ENCODE results near the gene CDC6. TPM values are rescaled to one million over a fixed set of nuclear protein-coding genes. Genes with fewer than 3 reads are reported as not detected.

CDC6 gene
- total and polyA plus RNA-seq, 2 experiments from 2014 or later: 9.8 to 12.4 TPM

- H3K9me3 ChIP-seq (ENCODE audit: low read depth): no peaks in the 10 kb centered on the region
- peak overlapping the region; percentile 95 for H3K27ac ChIP-seq
- H4K20me1 ChIP-seq (ENCODE audit: insufficient read depth): no peaks in the 10 kb centered on the region; the same call in 1 of the 2 replicates
- no peaks in the 10 kb centered on the region for H3K27me3 ChIP-seq (replicated peaks; ENCODE audit: insufficient read depth)
- peak overlapping the region; percentile 96 for H3K9ac ChIP-seq
- peaks cover 8% of the 10 kb centered on the region for H3F3A ChIP-seq (ENCODE audit: insufficient read depth)
- H3K4me2 ChIP-seq (ENCODE audit: unreplicated experiment): peak overlapping the region; percentile 70
- no peak overlapping the region for H2AFZ ChIP-seq
- peak; percentile 73 for DNase-seq
- no peak for TF ChIP-seq EZH2 (IDR thresholded peaks at IDR 0.05; ENCODE audit: insufficient read depth, poor library complexity, severe bottlenecking)
- no peak for TF ChIP-seq EZH2phosphoT487 (IDR thresholded peaks at IDR 0.05; ENCODE audit: insufficient read depth, low read depth)
- 25 to 27% methylated on average over 8 to 10 of the region's 10 CpGs for WGBS, 2 experiments (ENCODE audit: low coverage in 1 of 2, low lambda C conversion rate in 2 of 2, missing lambda C conversion rate in 2 of 2)
- in situ Hi-C loops (cut with MboI): no loop called here
- H3K9me2 ChIP-seq (ENCODE audit: insufficient read depth): no peaks in the 10 kb centered on the region
- H3K4me3 ChIP-seq: peak overlapping the region; percentile 83
- H3K36me3 ChIP-seq (ENCODE audit: low read depth): no peaks in the 10 kb centered on the region
- peaks cover 82% of the 10 kb centered on the region for H3K4me1 ChIP-seq (ENCODE audit: insufficient read depth)
- H3K79me2 ChIP-seq (ENCODE audit: insufficient read depth): peaks cover 100% of the 10 kb centered on the region
These were observed 36.0 kb downstream of the CDC6 start for GRCh38 chr17:40323391-40324381.

- no peak for DNase-seq
- in situ Hi-C loops (cut with MboI): no loop called here
- Histone ChIP-seq H3K79me2 (ENCODE audit: insufficient read depth) (peaks cover 100% of the 10 kb centered on the region), H3K4me3 (no peak overlapping the region), H3K27ac (no peak overlapping the region), H2AFZ (no peak overlapping the region), H4K20me1 (ENCODE audit: insufficient read depth) (no peaks in the 10 kb centered on the region; the same call in 1 of the 2 replicates), H3K27me3 (replicated peaks; ENCODE audit: insufficient read depth) (no peaks in the 10 kb centered on the region), H3K4me2 (ENCODE audit: unreplicated experiment) (no peak overlapping the region), H3K36me3 (ENCODE audit: low read depth) (no peaks in the 10 kb centered on the region), H3K9me2 (ENCODE audit: insufficient read depth) (no peaks in the 10 kb centered on the region), H3K9ac (no peak overlapping the region), H3F3A (ENCODE audit: insufficient read depth) (peaks cover 14% of the 10 kb centered on the region), H3K9me3 (ENCODE audit: low read depth) (no peaks in the 10 kb centered on the region), H3K4me1 (ENCODE audit: insufficient read depth) (peaks cover 80% of the 10 kb centered on the region)
- no peak for TF ChIP-seq EZH2 (IDR thresholded peaks at IDR 0.05; ENCODE audit: insufficient read depth, poor library complexity, severe bottlenecking)
- no peak for TF ChIP-seq EZH2phosphoT487 (IDR thresholded peaks at IDR 0.05; ENCODE audit: insufficient read depth, low read depth)
- 82 to 84% methylated on average over 13 of the region's 13 CpGs for WGBS, 2 experiments (ENCODE audit: low coverage in 1 of 2, low lambda C conversion rate in 2 of 2, missing lambda C conversion rate in 2 of 2)
These were observed 37.7 kb downstream of the CDC6 start for GRCh38 chr17:40325156-40326013.

GRCh38 chr17:40326014-40326831, 38.5 kb downstream of the CDC6 start:
- H3K79me2 ChIP-seq (ENCODE audit: insufficient read depth): peaks cover 100% of the 10 kb centered on the region
- no peak overlapping the region for H3K9ac ChIP-seq
- H3K4me3 ChIP-seq: no peak overlapping the region
- no peak for DNase-seq
- in situ Hi-C loops (cut with MboI): no loop called here
- TF ChIP-seq EZH2 (IDR thresholded peaks at IDR 0.05; ENCODE audit: insufficient read depth, poor library complexity, severe bottlenecking) (no peak), EZH2phosphoT487 (IDR thresholded peaks at IDR 0.05; ENCODE audit: insufficient read depth, low read depth) (no peak)
- no peaks in the 10 kb centered on the region for H3K9me2 ChIP-seq (ENCODE audit: insufficient read depth)
- WGBS, 2 experiments (ENCODE audit: low coverage in 1 of 2, low lambda C conversion rate in 2 of 2, missing lambda C conversion rate in 2 of 2): 55 to 57% methylated on average over 17 of the region's 17 CpGs
- H4K20me1 ChIP-seq (ENCODE audit: insufficient read depth): no peaks in the 10 kb centered on the region; the same call in 1 of the 2 replicates
- H3K27ac ChIP-seq: no peak overlapping the region
- H3F3A ChIP-seq (ENCODE audit: insufficient read depth): peaks cover 14% of the 10 kb centered on the region
- H3K9me3 ChIP-seq (ENCODE audit: low read depth): no peaks in the 10 kb centered on the region
- H3K4me1 ChIP-seq (ENCODE audit: insufficient read depth): peaks cover 78% of the 10 kb centered on the region
- H2AFZ ChIP-seq: no peak overlapping the region
- no peaks in the 10 kb centered on the region for H3K27me3 ChIP-seq (replicated peaks; ENCODE audit: insufficient read depth)
- no peak overlapping the region for H3K4me2 ChIP-seq (ENCODE audit: unreplicated experiment)
- H3K36me3 ChIP-seq (ENCODE audit: low read depth): 0 out of 2 replicates have a peak, but pooled peaks cover under 1% of the 10 kb centered on the region

Data from GM23248 (cell line).